Caco-2 (cell line): ENCODE measurements around the gene NDFIP2. TPM values are rescaled to one million over a fixed set of nuclear protein-coding genes. Genes with fewer than 3 reads are reported as not detected.
"Not testable (repeated sequence)": the region's sequence is repeated elsewhere in the genome, so short reads cannot be mapped to it uniquely, and the experiment has no call there.

Experiments
- BruUV-seq: library from RNA; stranded (reverse); fragments of 400-500 nt; replicated peaks from 2 replicates; lab custom pipeline; 2021; lab: Mats Ljungman, UMichigan
- CTCF ChIA-PET: fragments of 300-600 bp; sonication (Branson Sonifier 250); formaldehyde crosslinking; loops from one replicate; lab custom pipeline; 2022; ENCODE audit warnings: antibody characterized with exemption; lab: Charles Lee
- POLR2A ChIA-PET: fragments of 300-600 bp; sonication (Branson Sonifier 250); formaldehyde crosslinking; loops from one replicate; lab custom pipeline; 2022; ENCODE audit warnings: antibody characterized with exemption; lab: Charles Lee
- DNase-seq, 2 experiments: peaks; one replicate each; pipeline versions ENCODE4 v3.0.0 to v3.0.0-alpha.2; 2020 to 2022
- H3K27me3 ChIP-seq: replicated peaks from 2 replicates; pipeline ENCODE4 v1.6.0; 2011; ENCODE audit warnings: low read length; ENCODE audit not compliant: control insufficient read depth, insufficient read depth
- H3K36me3 ChIP-seq: 2 replicates; pipeline ENCODE4 v1.5.1; 2011; ENCODE audit warnings: low read length; ENCODE audit not compliant: control insufficient read depth, insufficient read depth
- H3K4me1 ChIP-seq: fragments of 250-450 bp; sonication (Bioruptor Pico); 2 replicates; pipeline ENCODE4 v1.5.1; 2020; ENCODE audit warnings: mild to moderate bottlenecking
- H3K4me3 ChIP-seq: 2 replicates; pipeline ENCODE4 v1.5.1; 2011; ENCODE audit warnings: low read depth, mild to moderate bottlenecking, control low read depth, low read length
- H3K9me3 ChIP-seq: fragments of 250-450 bp; sonication (Bioruptor Pico); 2 replicates; pipeline ENCODE4 v1.5.1; 2020; ENCODE audit warnings: mild to moderate bottlenecking, moderate library complexity
- H3K27ac Mint-ChIP-seq: one replicate; pipeline ENCODE4 v1.8.0; 2022; ENCODE audit warnings: mixed read lengths; ENCODE audit not compliant: unreplicated experiment
- H3K27me3 Mint-ChIP-seq: one replicate; pipeline ENCODE4 v1.8.0; 2022; ENCODE audit warnings: mixed read lengths; ENCODE audit not compliant: insufficient read depth, unreplicated experiment
- H3K36me3 Mint-ChIP-seq: one replicate; pipeline ENCODE4 v1.8.0; 2022; ENCODE audit warnings: mild to moderate bottlenecking, mixed read lengths; ENCODE audit not compliant: insufficient read depth, unreplicated experiment
- H3K4me1 Mint-ChIP-seq: one replicate; pipeline ENCODE4 v1.8.0; 2022; ENCODE audit warnings: low read depth, mixed read lengths; ENCODE audit not compliant: unreplicated experiment
- H3K4me3 Mint-ChIP-seq: one replicate; pipeline ENCODE4 v1.8.0; 2022; ENCODE audit warnings: mild to moderate bottlenecking, moderate library complexity, mixed read lengths; ENCODE audit not compliant: unreplicated experiment
- H3K9me3 Mint-ChIP-seq: one replicate; pipeline ENCODE4 v1.8.0; 2022; ENCODE audit warnings: mixed read lengths; ENCODE audit not compliant: unreplicated experiment
- CTCF ChIP-seq, 2 experiments: fragments of 200-600 bp in 1 of 2; IDR thresholded peaks; 1 replicate in 1 of 2; 2 replicates in 1 of 2; pipeline versions ENCODE4 v1.5.1 to v1.8.0; 2011 to 2022; ENCODE audit warnings: antibody characterized with exemption in 1 of 2, control low read depth in 1 of 2, inconsistent platforms in 1 of 2, low read depth in 1 of 2, low read length in 1 of 2, mild to moderate bottlenecking in 1 of 2, moderate library complexity in 1 of 2; ENCODE audit not compliant: insufficient read depth in 1 of 2, severe bottlenecking in 1 of 2, unreplicated experiment in 1 of 2
- intact Hi-C: fragments of 100-400 bp; cut with micrococcal nuclease; formaldehyde crosslinking; loops from one replicate; pipeline ENCODE4 v1.10.0; 2022; ENCODE audit not compliant: unreplicated experiment
- total RNA-seq: library from RNA; stranded (reverse); gene quantifications from 2 replicates; pipeline ENCODE4 v1.2.3, GENCODE V29; 2022

The NDFIP2 gene
- total RNA-seq, 1 experiment from 2014 or later: 61.2 TPM

GRCh38 chr13:79562557-79562956 is 81.6 kb downstream of the NDFIP2 start:
- Histone ChIP-seq H3K27me3 (no peaks in the 10 kb centered on the region), H3K4me1 (no peaks in the 10 kb centered on the region; the same call in 1 of the 2 replicates), H3K36me3 (peaks cover 3% of the 10 kb centered on the region; the same call in 1 of the 2 replicates), H3K4me3 (no peak overlapping the region), H3K9me3 (peaks cover 6% of the 10 kb centered on the region)
- H3K9me3 Mint-ChIP-seq: peaks cover 56% of the 10 kb centered on the region
- no peak overlapping the region for H3K27ac Mint-ChIP-seq
- intact Hi-C loops: no loop called here
- ChIA-PET CTCF (no interaction called here), POLR2A (no interaction called here)
- no peak for TF ChIP-seq CTCF (IDR thresholded peaks at IDR 0.05; ENCODE audit: insufficient read depth in 1 of 2, low read depth in 1 of 2, low read length in 1 of 2, severe bottlenecking in 1 of 2, unreplicated experiment in 1 of 2)
- H3K27me3 Mint-ChIP-seq: no peaks in the 10 kb centered on the region
- no peak for DNase-seq
- no TSS peak for BruUV-seq
- H3K4me1 Mint-ChIP-seq: no peaks in the 10 kb centered on the region
- H3K4me3 Mint-ChIP-seq: no peak overlapping the region
- peaks cover 33% of the 10 kb centered on the region for H3K36me3 Mint-ChIP-seq

- no peak for TF ChIP-seq CTCF (IDR thresholded peaks at IDR 0.05; ENCODE audit: insufficient read depth in 1 of 2, low read depth in 1 of 2, low read length in 1 of 2, severe bottlenecking in 1 of 2, unreplicated experiment in 1 of 2)
- Histone ChIP-seq H3K4me3 (no peak overlapping the region), H3K27me3 (no peaks in the 10 kb centered on the region), H3K9me3 (peaks cover 6% of the 10 kb centered on the region), H3K4me1 (no peaks in the 10 kb centered on the region), H3K36me3 (no peaks in the 10 kb centered on the region)
- peaks cover 5% of the 10 kb centered on the region for H3K27me3 Mint-ChIP-seq
- no TSS peak for BruUV-seq
- peaks cover 26% of the 10 kb centered on the region for H3K9me3 Mint-ChIP-seq
- peaks cover 10% of the 10 kb centered on the region for H3K36me3 Mint-ChIP-seq
- intact Hi-C loops: no loop called here
- DNase-seq: no peak
- ChIA-PET CTCF (no interaction called here), POLR2A (no interaction called here)
- H3K27ac Mint-ChIP-seq: no peak overlapping the region
- H3K4me1 Mint-ChIP-seq: no peaks in the 10 kb centered on the region
- no peak overlapping the region for H3K4me3 Mint-ChIP-seq
Observed at GRCh38 chr13:79566118-79566517, 85.2 kb downstream of the NDFIP2 start.

- no peak for TF ChIP-seq CTCF (IDR thresholded peaks at IDR 0.05; ENCODE audit: insufficient read depth in 1 of 2, low read depth in 1 of 2, low read length in 1 of 2, severe bottlenecking in 1 of 2, unreplicated experiment in 1 of 2)
- no peaks in the 10 kb centered on the region for H3K9me3 Mint-ChIP-seq
- intact Hi-C loops: loop anchor here (10.0 kb wide), 1 partner anchor 1444 kb away; no protein-coding TSS in a partner anchor
- H3K36me3 Mint-ChIP-seq: no peaks in the 10 kb centered on the region
- H3K27me3 Mint-ChIP-seq: peaks cover 5% of the 10 kb centered on the region
- Histone ChIP-seq H3K27me3 (no peaks in the 10 kb centered on the region), H3K4me1 (no peaks in the 10 kb centered on the region), H3K4me3 (no peak overlapping the region), H3K9me3 (no peaks in the 10 kb centered on the region), H3K36me3 (no peaks in the 10 kb centered on the region)
- ChIA-PET POLR2A (no interaction called here), CTCF (no interaction called here)
- H3K27ac Mint-ChIP-seq: no peak overlapping the region
- no peaks in the 10 kb centered on the region for H3K4me1 Mint-ChIP-seq
- no peak overlapping the region for H3K4me3 Mint-ChIP-seq
- DNase-seq: no peak
- no TSS peak for BruUV-seq
Observed at GRCh38 chr13:79571147-79571546, 90.2 kb downstream of the NDFIP2 start.

- H3K27me3 Mint-ChIP-seq, H3K4me3 Mint-ChIP-seq, BruUV-seq, H3K27me3 ChIP-seq, H3K27ac Mint-ChIP-seq, POLR2A ChIA-PET, H3K9me3 Mint-ChIP-seq, H3K4me3 ChIP-seq, H3K4me1 Mint-ChIP-seq, H3K36me3 ChIP-seq, DNase-seq, H3K4me1 ChIP-seq, H3K36me3 Mint-ChIP-seq, H3K9me3 ChIP-seq, CTCF ChIA-PET: not testable (repeated sequence)
- intact Hi-C loops: loop anchor here (10.0 kb wide), 1 partner anchor 1441 kb away; no protein-coding TSS in a partner anchor
Observed at GRCh38 chr13:79573892-79574291, 92.9 kb downstream of the NDFIP2 start.
